ENCODE results near the gene CEP164.
"Not testable (repeated sequence)": the region's sequence is repeated elsewhere in the genome, so short reads cannot be mapped to it uniquely, and the experiment has no call there.

CEP164 gene

GRCh38 chr11:117305145-117305544, 22.5 kb upstream of the CEP164 start:
- no peak for DNase-seq (ENCODE audit: low read depth)

- DNase-seq (ENCODE audit: low read depth) = no peak
Measured at GRCh38 chr11:117309310-117309709, 18.3 kb upstream of the CEP164 start.

GRCh38 chr11:117313091-117313490, 14.6 kb upstream of the CEP164 start:
- no peak for DNase-seq (ENCODE audit: low read depth)

GRCh38 chr11:117313828-117314768, 13.6 kb upstream of the CEP164 start:
- no peak for DNase-seq (ENCODE audit: low read depth)

- no peak for DNase-seq (ENCODE audit: low read depth)
Measured at GRCh38 chr11:117314840-117315239, 12.8 kb upstream of the CEP164 start.

GRCh38 chr11:117315285-117316196, 12.1 kb upstream of the CEP164 start:
- no peak for DNase-seq (ENCODE audit: low read depth)

GRCh38 chr11:117316197-117316961, 11.3 kb upstream of the CEP164 start, which contains the start of gene BACE1:
TSS of gene BACE1 (minus strand) at chr11:117316256. CDS start at chr11:117315795, 461 bp downstream.
- no peak for DNase-seq (ENCODE audit: low read depth)

DNA sequence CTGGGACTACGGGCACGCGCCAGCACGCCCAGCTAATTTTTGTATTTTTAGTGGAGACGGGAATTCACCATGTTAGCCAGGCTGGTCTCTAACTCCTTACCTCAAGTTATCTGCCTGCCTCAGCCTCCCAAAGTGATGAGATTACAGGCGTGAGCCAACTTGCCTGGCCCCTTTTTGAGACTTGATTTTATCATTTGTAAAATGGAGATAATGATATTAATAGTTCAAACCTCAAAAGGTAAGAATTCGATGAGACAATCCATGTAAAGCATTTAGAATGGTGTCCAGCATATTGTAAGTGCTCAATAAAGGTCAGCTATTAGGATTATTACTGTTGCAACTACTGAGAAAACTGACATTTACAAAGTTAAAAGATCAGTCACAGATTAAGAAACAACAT, 8.9 kb upstream of the CEP164 start:
- no peak for DNase-seq (ENCODE audit: low read depth)

DNA sequence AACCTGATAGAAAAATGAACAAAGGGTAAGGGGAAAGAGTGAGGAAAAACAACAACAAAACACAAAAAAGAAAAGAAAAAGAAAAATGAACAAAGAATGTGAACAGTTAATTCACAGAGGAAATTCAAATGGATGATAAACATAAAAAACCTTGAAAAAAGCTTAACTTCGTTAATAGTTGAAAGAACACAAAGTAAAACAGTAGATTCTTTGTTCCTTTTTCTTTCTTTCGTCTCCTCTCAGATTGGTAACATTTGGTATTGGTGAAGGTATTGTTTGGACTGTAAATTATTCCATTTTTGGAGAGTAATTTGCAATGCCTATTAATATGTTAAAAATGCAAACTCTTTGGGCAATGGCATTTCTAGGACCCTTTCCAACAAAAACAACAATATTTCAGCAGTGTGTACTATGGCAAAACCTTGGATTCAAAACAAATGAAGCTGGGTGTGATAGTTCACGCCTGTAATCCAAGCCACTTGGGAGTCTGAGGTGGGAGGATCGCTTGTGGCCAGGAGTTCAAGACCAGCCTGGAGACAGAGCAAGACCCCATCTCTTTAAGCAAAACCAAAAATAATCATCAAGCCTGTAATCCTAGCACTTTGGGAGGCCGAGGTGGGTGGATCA, 8.3 kb upstream of the CEP164 start:
- DNase-seq (ENCODE audit: low read depth) = no peak

- not testable (repeated sequence) for DNase-seq (ENCODE audit: low read depth)
Measured at GRCh38 chr11:117327255-117327566, 443 bp upstream of the CEP164 start.

DNA sequence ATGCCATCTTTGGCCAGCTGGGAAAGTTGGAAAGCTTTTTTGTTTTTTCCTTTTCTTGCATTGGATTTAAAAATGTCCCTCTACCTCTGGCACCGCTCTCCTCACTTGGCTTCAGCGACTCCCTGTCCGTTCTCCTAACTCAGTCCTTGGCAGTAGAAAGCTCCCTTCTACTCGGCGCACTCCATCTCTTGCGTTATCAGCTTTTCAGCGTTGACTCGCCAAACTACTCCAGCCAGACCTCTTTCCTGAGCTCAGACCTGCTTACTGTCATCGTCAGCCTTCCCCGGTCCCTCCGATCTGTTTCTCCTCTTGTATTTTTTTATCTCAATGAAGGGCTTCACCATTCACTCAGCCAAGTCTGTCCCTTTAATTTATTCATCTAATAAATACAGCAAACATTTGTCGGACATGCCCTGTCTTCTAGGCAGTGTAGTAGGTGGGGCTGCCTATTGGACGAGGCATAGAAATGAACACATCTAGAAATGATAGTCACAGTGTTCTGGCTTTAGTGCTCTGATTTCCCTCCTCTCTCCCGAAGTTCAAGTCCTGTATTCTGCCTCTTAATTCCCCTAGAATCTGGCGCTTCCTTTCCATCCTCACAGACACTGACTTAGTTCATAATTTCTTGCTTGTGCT, 839 bp downstream of the CEP164 start:
- DNase-seq (ENCODE audit: low read depth) = no peak

GRCh38 chr11:117332843-117333242, 5.2 kb downstream of the CEP164 start:
- DNase-seq (ENCODE audit: low read depth) = no peak

- no peak for DNase-seq (ENCODE audit: low read depth)
Measured at GRCh38 chr11:117333917-117334316, 6.3 kb downstream of the CEP164 start.

DNA sequence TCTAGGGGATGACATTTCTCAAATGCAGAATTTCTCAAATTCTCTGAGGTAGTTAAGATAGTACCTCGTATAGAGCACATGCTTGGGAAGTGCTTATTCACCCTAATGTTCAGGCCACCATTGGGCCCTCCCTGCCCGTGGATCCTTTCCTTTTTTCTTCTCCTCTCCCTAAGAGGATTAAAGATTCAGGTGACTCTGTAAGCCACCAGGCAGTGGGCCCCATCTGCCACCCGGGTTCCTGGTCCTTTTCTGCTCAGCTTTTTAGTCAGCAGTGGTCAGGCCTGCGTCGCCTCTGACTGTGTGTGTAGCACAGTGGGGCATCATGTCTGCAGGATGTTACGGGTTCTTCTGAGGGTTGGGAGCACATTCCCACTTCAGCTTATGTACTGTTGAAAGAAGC, 7.2 kb downstream of the CEP164 start:
- DNase-seq (ENCODE audit: low read depth) = no peak

DNA sequence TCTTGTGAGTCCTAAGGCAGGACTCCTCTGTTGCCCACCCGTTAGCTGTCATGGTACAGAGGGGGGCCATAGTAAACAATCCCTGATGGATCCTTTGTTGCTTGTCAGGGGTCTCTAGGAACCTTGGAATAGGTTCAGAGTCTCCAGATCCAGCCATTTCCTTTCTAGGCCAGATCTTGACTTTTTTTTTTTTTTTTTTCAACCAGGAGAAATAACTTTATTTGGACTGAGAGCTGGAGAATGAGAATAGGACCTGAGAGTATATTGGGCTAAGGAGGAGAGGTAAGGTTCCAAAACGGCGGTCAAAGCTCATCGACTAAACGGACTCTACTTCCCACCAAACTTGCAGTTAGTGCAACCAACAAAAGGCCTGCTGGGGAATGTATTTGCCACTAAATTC, 7.7 kb downstream of the CEP164 start:
- no peak for DNase-seq (ENCODE audit: low read depth)

DNA sequence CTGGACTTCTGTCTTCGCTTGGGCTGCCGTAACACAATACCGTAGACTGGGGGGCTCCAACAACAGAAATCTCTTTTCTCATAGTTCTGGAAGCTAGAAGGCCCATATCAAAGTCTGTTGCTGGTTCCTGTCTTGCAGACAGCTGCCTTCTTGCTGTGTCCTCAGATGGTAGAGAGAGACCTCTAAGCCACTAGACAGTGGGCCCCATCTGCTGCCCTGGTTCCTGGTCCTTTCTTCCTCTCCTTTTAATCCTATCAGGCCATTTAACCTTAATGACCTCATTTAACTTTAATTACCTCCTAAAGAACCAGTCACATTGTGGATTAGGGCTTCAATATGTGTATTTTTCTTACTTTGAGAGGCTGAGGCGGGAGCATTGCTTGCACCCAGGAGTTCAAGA, 9.4 kb downstream of the CEP164 start:
- DNase-seq (ENCODE audit: low read depth) = no peak

DNA sequence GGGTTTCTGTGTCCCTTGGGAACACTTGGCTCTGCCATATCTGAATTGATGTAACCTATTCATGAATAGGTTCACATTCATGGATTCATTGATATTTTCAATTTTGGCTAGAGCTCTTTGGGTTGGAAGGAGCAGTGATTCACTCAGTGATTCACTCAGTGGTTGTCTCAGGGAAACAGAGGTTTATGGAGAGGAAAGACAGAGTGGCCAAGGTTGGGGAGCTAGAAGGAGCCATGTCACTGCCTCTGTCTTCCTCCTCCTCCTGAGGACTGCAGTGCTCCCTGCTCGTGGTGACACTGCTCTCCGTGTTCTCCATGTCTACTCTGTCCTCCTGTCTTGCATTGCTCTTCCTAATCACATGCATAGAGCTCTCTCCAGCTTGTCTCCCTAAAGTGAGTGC, 17.4 kb downstream of the CEP164 start:
- DNase-seq (ENCODE audit: low read depth) = no peak

DNA sequence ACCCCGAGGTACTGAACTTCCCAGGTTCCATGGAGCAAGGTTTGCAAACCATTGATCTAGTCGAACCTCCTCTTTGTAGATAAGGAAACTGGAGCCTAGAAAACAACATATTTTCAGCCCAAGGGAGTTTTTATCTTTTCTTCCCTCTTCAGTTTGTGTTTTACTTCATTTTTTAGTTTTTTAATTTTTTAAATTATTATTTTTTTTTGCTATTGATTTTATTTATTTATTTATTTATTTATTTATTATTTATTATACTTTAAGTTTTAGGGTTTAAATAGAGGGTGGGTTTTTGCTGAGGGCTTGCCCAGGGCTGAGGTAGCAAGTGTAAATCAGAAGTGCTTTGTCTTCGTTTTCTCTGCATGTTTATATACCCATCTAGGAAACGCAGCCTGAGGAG, 26.9 kb downstream of the CEP164 start:
- DNase-seq (ENCODE audit: low read depth) = no peak

DNA sequence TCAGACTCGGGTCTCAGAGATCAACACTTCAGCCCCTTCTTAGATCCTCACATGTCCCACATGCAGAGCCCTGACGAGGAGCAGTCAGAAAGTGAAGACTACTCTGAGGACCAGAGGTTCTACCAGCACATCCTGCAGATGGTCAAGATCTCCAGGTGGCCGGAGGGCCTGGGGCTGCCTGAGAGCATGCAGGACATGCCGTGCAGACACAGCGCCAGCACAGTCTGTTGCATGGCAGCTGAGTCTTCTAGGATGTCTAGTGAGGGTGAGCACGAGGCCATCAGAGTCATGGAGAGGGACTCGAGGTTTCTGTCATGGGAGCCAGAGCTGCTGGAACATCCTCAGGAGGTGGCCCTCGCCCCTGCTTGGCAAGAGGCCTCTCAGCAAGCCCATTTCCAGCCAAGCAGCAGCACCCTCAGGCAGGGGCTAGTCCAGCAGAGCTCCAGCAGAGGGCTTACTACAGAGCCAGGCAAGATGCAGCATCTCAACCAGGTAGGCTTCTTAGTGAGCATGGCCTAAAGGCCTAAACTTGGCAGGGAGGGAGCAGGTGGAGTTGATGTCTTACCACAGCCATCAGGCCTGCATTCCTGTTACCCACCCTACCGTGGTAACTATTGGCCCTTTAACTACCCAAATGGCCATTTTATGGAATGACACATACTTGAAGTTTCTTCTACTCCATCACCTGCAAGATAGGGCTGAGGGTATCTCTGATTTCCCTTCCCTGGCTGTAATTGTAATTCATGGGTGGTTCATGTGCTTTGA, 28.7 kb downstream of the CEP164 start:
- no peak for DNase-seq (ENCODE audit: low read depth)

GRCh38 chr11:117361432-117361831, 33.8 kb downstream of the CEP164 start:
- no peak for DNase-seq (ENCODE audit: low read depth)

All from activated T-cell treated with anti-CD3 and anti-CD28 coated beads for 1 hour (primary cell).